Erythroblast (primary cell): ENCODE measurements around the gene MT1M.

ENCODE experiments used
- GATA1 ChIP-seq: IDR thresholded peaks from 2 replicates; pipeline ENCODE4 v1.6.1; 2011; ENCODE audit warnings: low read depth, mild to moderate bottlenecking, control low read depth, low read length, moderate library complexity
- POLR2A ChIP-seq: IDR thresholded peaks from 2 replicates; pipeline ENCODE4 v1.6.1; 2011; ENCODE audit warnings: mild to moderate bottlenecking, low read length

GRCh38 chr16:56645838-56646237 is 13.4 kb downstream of the MT1M start:
- TF ChIP-seq GATA1 (no peak), POLR2A (no peak)
